Measurements from ENCODE around the gene IRF2.

The IRF2 gene

DNA sequence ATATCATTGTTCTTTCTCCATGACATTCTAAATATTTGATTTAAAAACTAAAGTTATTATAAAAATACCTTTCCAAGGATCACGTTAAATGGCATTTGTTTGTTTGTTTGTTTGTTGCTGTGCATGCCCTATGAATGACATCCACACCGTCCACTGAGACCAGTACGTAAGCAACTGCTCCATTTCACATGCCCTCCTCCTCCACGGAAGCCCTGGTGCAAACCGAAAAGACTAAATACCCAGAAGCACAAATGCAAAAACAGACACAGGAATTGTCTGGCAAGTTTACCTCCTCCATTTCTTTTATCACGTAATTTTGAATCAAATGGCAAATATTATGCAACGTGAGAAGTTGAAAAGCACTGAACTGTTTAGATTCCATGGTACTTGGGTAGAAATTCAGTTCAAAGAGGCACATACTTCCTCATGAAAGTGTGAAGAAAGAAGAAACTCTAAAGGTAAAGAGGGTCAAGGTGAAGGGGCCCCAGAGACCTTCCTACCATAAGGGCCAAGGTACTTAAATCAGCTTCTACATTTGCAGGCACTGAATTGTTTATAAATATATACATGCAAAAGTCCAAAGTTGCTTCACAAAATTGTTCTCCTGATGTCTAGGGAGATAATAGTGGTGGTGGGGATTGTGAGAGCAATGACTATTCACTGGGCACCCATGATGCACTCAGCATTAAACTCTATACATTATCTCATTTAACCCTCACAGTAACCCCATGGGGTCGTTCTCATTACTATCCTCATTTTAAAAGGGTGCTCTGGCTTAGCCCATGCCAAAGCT is 23.4 kb downstream of the IRF2 start:
- FAIRE-seq (no peak), DNase-seq (ENCODE audit: low spot score) (no peak)

GRCh38 chr4:184450045-184450444 is 24.3 kb downstream of the IRF2 start:
- no peak for FAIRE-seq
- no peak for DNase-seq (ENCODE audit: low spot score)

DNA sequence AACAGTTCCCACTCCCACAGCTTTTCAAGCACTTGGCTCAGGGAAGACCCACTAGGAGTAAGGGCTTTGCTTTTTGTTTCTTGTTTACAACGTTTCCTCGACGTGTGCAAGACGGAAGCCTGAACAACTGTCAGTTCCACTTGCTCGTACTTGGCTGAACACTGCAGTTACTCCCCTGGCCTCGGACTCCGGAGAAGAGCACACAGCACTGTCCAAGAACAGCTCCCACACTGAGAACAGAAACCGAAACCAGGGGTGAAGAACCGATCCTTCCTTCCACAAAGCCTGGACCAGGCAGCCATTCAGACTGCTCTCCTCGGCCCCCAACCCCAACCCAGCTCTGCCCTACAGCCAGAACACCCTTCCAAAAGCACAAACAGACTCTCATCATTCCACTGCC is 25.5 kb downstream of the IRF2 start:
- no peak for DNase-seq (ENCODE audit: low spot score)
- no peak for FAIRE-seq

DNA sequence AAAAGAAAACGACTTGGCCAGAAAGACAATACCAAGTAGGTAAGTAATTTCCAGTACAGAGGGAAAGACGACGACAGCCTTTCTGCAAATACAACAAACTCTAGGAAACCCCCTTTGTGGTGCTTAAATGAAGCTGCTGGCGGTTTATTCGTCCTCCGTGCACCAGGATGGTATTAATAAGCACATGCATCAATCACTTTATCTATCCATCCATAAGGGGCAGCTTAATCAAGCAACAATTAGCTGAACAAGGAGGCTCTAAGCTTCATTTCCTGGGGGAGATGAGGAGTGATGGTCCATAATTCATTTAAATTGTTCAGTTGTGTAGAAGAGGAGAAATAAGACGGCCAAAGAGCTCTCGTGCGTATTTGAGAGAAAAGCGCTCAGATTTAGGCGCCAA is 26.2 kb downstream of the IRF2 start:
- no peak for FAIRE-seq
- DNase-seq (ENCODE audit: low spot score), result no peak

- FAIRE-seq, result no peak
- DNase-seq (ENCODE audit: low spot score), result no peak
These were observed 26.7 kb downstream of the IRF2 start for GRCh38 chr4:184447664-184448063.

DNA sequence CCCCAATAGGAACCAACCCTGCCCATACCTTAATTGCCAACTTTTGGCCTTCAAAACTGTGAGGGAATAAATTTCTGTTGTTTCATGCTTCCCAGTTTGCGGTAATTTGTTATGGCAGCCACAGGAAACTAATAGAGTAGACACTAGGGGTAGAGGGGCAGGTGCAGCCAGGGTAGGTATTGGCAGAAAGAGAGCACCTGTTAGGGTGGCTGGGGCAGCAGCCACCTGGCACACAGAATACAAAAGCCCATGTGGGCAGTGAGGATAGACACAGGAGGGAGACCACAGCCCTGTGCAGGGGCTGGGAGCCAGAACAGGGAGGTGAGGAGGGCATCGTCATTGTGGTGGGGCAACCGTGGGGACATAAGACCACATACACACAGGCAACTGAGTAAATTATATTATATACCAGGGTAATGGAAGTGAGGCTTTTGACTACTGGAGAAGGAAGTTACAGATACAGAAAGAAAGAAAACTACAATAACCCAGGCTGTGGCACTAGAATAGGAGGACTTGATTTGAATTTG is 28.2 kb downstream of the IRF2 start:
- no peak for FAIRE-seq
- no peak for DNase-seq (ENCODE audit: low spot score)

DNA sequence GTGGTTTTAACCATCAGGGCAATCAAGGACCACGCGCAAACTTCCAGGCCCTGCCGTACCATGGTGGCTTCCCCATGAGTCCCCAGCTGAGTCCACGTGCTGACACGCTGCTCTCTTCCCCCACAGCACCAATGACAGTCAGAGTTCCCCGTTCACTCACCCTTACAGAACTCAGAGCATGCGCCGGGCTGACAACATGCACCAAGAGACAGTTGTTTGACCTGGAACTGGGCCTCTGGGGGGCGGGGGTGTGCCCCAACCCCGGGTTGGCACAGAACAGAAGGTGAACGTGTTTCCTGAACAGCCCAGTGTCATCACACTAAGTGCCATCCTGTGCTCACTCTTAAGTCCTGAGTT is 29.4 kb downstream of the IRF2 start:
- FAIRE-seq (no peak), DNase-seq (ENCODE audit: low spot score) (no peak)

DNA sequence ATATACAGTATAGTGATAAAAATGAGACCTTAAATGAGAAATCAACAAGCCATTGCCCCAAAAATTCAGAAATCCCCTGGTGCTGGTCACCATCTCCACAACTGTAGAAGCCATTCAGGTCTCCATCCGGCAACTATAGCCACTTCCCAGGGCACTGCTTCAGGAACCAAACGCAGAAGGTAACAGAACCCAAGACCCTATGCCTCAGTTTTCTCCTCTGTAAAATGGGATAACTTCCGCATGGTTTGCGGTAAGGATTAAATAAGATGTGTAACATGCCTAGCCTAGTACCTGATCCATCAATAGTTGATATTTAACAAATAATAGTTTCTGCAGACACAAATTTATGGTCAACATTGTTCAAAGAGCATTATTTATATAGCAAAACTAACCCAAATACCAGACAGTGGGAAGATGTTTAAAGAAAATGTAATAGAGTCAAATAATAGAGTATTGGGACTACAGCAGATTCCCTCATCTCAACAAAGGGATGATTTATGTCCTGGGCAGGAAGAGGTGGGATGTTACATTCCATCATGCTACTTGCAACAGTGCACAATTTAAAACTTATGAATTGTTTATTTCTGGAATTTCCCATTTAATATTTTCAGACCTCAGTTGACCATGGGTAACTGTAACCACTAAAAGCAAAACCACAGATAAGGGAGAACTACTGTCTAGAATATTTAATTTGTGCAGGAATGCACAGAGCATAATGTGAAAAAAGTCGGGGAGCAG is 30.0 kb downstream of the IRF2 start:
- FAIRE-seq (no peak), DNase-seq (ENCODE audit: low spot score) (no peak)

GRCh38 chr4:184443318-184443717 is 31.0 kb downstream of the IRF2 start:
- FAIRE-seq (no peak), DNase-seq (ENCODE audit: low spot score) (no peak)

DNA sequence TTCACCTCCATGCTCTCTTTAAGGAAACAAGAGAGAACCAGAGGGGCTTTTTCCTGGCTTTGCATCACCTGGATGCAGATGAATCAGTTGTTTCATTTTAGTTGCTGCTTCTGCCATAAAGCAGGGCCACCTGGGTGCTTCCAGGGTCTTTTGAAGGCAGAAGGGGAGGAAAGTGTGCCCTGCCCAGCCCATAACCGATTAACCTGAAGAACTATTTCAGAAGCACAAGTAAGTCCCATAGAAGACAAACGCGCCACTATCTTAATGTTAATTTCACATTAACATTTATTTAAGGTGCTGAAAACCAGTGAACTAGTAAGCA is 32.1 kb downstream of the IRF2 start:
- no peak for FAIRE-seq

DNA sequence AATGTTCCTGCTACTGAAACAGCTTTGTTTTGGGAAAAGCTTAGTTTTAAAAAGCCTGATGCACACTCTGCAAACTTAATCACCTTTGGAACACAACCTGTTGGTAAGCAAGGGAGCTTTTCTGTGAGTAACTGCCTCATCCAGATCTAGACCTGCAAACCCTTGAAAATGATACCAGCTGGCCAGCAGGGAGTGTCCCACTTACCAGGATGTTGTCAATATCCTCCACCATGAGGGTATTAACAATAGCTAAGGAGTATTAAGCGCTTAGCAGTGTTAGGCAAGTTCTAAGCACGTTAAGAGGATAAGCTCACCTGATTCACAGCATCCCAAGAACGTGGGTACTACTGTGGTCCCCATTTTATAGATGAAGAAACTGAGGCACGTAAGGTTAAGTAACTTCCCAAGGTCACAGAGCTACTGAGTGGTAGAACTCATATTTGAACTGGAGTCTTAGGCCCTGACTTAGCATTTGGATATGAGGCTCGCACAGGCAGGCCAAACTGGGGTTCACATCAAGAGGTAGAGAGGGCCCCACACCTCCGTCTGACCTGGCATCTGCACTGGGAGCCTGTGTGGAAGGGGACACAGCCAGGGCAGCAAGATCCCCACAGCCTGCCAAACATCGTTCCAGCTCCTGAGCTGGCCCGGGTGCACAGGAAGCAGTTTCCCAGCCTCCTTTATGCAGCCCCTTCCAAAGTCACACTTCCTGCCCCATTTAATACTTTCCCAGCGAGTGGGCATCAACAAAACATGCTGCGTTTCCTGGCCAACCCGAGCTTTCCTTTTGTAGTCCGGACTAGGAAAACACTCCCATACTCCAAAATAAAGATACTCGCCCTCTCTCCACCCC is 32.7 kb downstream of the IRF2 start:
- FAIRE-seq, result no peak
- no peak for DNase-seq (ENCODE audit: low spot score)

More for the DNA sequence above, 32.1 kb downstream of the IRF2 start:
- DNase-seq (ENCODE audit: low spot score), result no peak

DNA sequence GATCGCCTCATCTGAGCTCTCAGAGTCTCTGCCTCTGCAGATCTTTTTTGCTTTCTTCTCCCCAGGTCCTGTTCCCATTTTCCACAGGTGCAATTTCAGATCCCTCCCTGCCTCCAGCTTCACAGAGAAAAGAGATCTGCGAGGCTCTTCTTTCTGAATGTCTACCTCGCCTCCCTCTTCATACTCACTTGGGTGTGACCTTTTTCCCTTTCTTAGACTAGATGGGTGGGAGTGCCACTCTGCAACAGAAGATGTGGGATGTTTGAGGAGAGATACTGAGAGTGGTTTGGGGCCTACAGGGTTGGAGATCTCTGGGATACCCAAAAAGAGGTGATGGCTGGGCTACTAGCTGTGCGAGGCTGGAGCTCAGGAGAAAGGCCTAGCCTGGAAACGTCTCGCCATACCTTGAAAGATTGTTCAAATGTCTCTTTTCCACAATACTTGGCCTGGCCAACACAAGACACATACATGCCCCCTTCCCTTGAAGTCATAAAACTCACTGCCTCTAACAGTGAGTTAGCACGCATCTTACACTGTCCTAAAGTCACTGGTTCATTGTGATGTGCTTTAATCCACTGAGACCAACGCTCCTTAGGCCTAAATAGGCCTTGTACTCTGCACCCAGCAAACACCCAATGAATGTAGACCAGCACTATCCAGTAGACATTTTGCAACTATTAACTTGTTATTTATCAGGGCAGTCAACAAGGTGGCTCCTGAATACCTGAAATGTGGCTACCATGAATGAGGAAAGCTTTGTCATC is 33.6 kb downstream of the IRF2 start:
- no peak for FAIRE-seq
- DNase-seq (ENCODE audit: low spot score), result no peak

DNA sequence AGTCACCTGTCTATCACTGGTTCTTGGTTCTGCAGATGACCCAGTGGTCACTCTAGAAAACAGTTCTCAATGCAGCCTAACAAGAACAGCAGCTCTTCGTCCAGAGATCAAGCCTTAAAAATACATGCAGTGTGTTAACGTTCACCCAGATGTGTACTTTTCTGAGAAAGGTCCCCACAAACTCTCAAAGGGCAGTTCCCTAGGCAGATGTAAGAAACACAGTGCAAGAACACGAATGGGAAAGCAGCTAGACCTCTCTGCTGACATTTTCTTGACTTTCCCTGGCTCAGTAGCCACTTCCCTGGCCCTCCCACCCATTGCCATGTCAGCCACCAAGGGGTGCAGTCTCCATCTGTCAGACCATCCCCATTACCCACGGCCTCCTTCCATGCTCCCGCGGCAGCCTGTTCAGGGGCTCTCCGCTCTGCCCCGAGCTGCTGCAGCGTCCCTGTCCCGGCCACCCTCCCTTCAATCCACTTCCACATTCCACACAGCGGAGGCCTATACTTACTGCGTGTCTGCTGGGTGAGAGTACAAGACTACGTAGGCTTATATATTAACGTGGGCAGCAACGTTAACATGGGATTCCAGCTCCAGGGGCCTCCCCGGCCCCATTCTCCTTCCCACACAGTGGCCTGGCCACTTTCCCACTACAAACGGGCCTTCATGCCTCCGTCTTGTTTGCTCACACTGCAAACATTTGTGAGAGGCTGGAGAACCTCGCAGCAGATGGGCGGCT is 34.3 kb downstream of the IRF2 start:
- FAIRE-seq (no peak), DNase-seq (ENCODE audit: low spot score) (no peak)

- no peak for DNase-seq (ENCODE audit: low spot score)
- FAIRE-seq, result no peak
These were observed 35.0 kb downstream of the IRF2 start for GRCh38 chr4:184439386-184439785.

GRCh38 chr4:184438375-184438774 is 36.0 kb downstream of the IRF2 start:
- no peak for DNase-seq (ENCODE audit: low spot score)
- FAIRE-seq, result no peak

GRCh38 chr4:184437565-184438265 is 36.6 kb downstream of the IRF2 start:
- DNase-seq (ENCODE audit: low spot score), result no peak
- no peak for FAIRE-seq

GRCh38 chr4:184434501-184435066 is 39.8 kb downstream of the IRF2 start:
- FAIRE-seq, result no peak

GRCh38 chr4:184434021-184434420 is 40.3 kb downstream of the IRF2 start:
- DNase-seq (ENCODE audit: low spot score) (no peak), FAIRE-seq (no peak)

More at GRCh38 chr4:184434501-184435066, 39.8 kb downstream of the IRF2 start:
- DNase-seq (ENCODE audit: low spot score), result no peak

- FAIRE-seq, result no peak
- DNase-seq (ENCODE audit: low spot score), result no peak
These were observed 41.0 kb downstream of the IRF2 start for GRCh38 chr4:184433258-184433892.
